Measurements from ENCODE around the gene STKLD1.

STKLD1 gene

GRCh38 chr9:133433351-133433843, 57.2 kb downstream of the STKLD1 start:
- Histone ChIP-seq H3K27ac (no peak overlapping the region), H3K36me3 (replicated peaks) (no peaks in the 10 kb centered on the region), H3K4me3 (ENCODE audit: low read depth, low read length) (no peak overlapping the region), H3K27me3 (replicated peaks) (peaks cover 2% of the 10 kb centered on the region)
- in situ Hi-C loops (cut with HindIII; ENCODE audit: low pct_ligation_motif_present, low sequenced_read_pairs) = no loop called here
- TF ChIP-seq, protein P1, sequence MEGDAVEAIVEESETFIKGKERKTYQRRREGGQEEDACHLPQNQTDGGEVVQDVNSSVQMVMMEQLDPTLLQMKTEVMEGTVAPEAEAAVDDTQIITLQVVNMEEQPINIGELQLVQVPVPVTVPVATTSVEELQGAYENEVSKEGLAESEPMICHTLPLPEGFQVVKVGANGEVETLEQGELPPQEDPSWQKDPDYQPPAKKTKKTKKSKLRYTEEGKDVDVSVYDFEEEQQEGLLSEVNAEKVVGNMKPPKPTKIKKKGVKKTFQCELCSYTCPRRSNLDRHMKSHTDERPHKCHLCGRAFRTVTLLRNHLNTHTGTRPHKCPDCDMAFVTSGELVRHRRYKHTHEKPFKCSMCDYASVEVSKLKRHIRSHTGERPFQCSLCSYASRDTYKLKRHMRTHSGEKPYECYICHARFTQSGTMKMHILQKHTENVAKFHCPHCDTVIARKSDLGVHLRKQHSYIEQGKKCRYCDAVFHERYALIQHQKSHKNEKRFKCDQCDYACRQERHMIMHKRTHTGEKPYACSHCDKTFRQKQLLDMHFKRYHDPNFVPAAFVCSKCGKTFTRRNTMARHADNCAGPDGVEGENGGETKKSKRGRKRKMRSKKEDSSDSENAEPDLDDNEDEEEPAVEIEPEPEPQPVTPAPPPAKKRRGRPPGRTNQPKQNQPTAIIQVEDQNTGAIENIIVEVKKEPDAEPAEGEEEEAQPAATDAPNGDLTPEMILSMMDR (IDR thresholded peaks at IDR 0.05; ENCODE audit: low read depth, low read length, missing control alignments) = no peak
- DNase-seq = no peak

- no peak for DNase-seq
- Histone ChIP-seq H3K27me3 (replicated peaks) (no peaks in the 10 kb centered on the region), H3K4me3 (ENCODE audit: low read depth, low read length) (no peak overlapping the region), H3K27ac (no peak overlapping the region), H3K36me3 (replicated peaks) (no peaks in the 10 kb centered on the region)
- TF ChIP-seq, protein P1 (IDR thresholded peaks at IDR 0.05; ENCODE audit: low read depth, low read length, missing control alignments) = no peak
- in situ Hi-C loops (cut with HindIII; ENCODE audit: low pct_ligation_motif_present, low sequenced_read_pairs) = no loop called here
Observed at GRCh38 chr9:133436681-133437080, 60.5 kb downstream of the STKLD1 start.

DNA sequence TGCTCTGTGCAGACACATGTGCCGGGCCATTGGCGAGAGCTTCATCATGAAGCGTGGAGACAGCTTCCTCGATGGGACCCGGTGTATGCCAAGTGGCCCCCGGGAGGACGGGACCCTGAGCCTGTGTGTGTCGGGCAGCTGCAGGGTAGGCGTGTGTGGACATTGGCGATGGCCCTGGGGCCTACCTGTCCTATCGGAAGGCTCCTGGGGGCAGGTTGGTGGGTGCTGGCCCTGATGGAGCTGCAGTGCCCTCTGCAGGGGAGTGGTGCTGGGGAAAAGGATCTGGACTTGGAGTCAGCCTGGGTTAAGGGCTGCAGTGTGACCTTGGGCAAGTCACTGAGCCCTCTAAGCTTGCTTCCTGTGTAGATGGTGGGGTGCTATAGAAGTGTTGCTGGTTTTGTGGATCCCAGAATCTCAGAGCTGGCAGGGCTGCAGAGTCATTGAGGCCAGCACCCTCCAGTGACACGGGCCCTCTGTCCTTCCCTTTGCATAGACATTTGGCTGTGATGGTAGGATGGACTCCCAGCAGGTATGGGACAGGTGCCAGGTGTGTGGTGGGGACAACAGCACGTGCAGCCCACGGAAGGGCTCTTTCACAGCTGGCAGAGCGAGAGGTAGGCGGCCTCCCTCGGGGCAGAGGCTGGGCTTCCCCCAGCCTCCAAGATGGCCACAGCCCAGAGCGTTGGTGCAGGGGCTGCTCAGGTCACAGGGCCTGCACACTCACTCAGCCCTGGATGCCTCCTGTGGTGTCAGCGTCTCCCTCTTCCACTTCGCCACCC, 61.8 kb downstream of the STKLD1 start:
- Histone ChIP-seq H3K27me3 (replicated peaks) (no peaks in the 10 kb centered on the region), H3K27ac (no peak overlapping the region), H3K36me3 (replicated peaks) (no peaks in the 10 kb centered on the region), H3K4me3 (ENCODE audit: low read depth, low read length) (no peak overlapping the region)
- in situ Hi-C loops (cut with HindIII; ENCODE audit: low pct_ligation_motif_present, low sequenced_read_pairs) = no loop called here
- DNase-seq = no peak
- TF ChIP-seq, protein P1 (IDR thresholded peaks at IDR 0.05; ENCODE audit: low read depth, low read length, missing control alignments) = no peak

- Histone ChIP-seq H3K27me3 (replicated peaks) (no peaks in the 10 kb centered on the region), H3K4me3 (ENCODE audit: low read depth, low read length) (no peak overlapping the region), H3K27ac (no peak overlapping the region), H3K36me3 (replicated peaks) (no peaks in the 10 kb centered on the region)
- in situ Hi-C loops (cut with HindIII; ENCODE audit: low pct_ligation_motif_present, low sequenced_read_pairs) = no loop called here
- TF ChIP-seq, protein P1 (IDR thresholded peaks at IDR 0.05; ENCODE audit: low read depth, low read length, missing control alignments) = no peak
- no peak for DNase-seq
Observed at GRCh38 chr9:133439337-133439736, 63.2 kb downstream of the STKLD1 start.

DNA sequence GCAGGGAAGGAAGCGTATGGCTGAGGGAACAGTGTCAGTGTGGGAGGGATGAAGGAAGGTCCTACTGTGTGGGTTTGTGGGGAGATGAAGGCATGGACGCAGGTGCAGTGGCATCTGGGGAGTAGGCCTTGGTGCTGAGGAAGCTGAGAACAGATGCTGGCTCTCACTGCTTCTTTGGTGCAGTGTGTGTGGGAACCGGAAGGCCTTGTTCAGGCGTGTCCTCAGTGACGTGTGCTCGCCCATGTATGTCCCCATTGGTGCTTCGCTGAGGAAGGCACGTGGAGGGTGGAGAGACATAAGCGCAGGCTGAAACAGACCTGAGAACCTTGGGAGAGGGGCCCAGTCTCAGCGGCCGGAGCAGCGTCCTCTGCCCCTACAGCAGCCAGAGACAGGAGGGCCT, 64.7 kb downstream of the STKLD1 start:
- Histone ChIP-seq H3K4me3 (ENCODE audit: low read depth, low read length) (no peak overlapping the region), H3K27ac (no peak overlapping the region), H3K27me3 (replicated peaks) (peaks cover 7% of the 10 kb centered on the region), H3K36me3 (replicated peaks) (no peaks in the 10 kb centered on the region)
- in situ Hi-C loops (cut with HindIII; ENCODE audit: low pct_ligation_motif_present, low sequenced_read_pairs) = no loop called here
- DNase-seq = no peak
- TF ChIP-seq, protein P1 (IDR thresholded peaks at IDR 0.05; ENCODE audit: low read depth, low read length, missing control alignments) = no peak

Data from brain microvascular endothelial cell (primary cell).